Activated CD4-positive, alpha-beta T cell treated with anti-CD3 and anti-CD28 coated beads, Interleukin-2, amount 10 ng/mL, durations not matched to agents 7 days and 5 days (primary cell): ENCODE data around the gene SPATA9. TPM values are rescaled to one million over a fixed set of nuclear protein-coding genes. Genes with fewer than 3 reads are reported as not detected.
A peak's percentile ranks its signal among the peaks of the same experiment; 100 is the strongest.

Experiments used
- CTCF ChIA-PET: fragments of 350-600 bp; sonication (Branson Sonifier 250); formaldehyde crosslinking; loops from one replicate; lab custom pipeline; 2021; ENCODE audit warnings: antibody characterized with exemption; lab: Charles Lee
- POLR2A ChIA-PET: fragments of 350-600 bp; sonication (Branson Sonifier 250); formaldehyde crosslinking; loops from one replicate; lab custom pipeline; 2021; ENCODE audit warnings: antibody characterized with exemption; lab: Charles Lee
- DNase-seq: peaks from one replicate; pipeline ENCODE4 v3.0.0-alpha.2; 2020
- H3K27ac Mint-ChIP-seq: one replicate; pipeline ENCODE4 v1.8.0; 2021; ENCODE audit warnings: mild to moderate bottlenecking, moderate library complexity, mixed read lengths
- H3K27me3 Mint-ChIP-seq: one replicate; pipeline ENCODE4 v1.8.0; 2021; ENCODE audit warnings: mixed read lengths
- H3K36me3 Mint-ChIP-seq: one replicate; pipeline ENCODE4 v1.8.0; 2021; ENCODE audit warnings: low read depth, mixed read lengths
- H3K4me1 Mint-ChIP-seq: one replicate; pipeline ENCODE4 v1.8.0; 2021; ENCODE audit warnings: mixed read lengths
- H3K4me3 Mint-ChIP-seq: one replicate; pipeline ENCODE4 v1.8.0; 2021; ENCODE audit warnings: mild to moderate bottlenecking, moderate library complexity, mixed read lengths
- H3K9me3 Mint-ChIP-seq: one replicate; pipeline ENCODE4 v1.8.0; 2021; ENCODE audit warnings: mixed read lengths
- total RNA-seq, 2 experiments: library from RNA; stranded (reverse); gene quantifications; one replicate each; pipeline ENCODE4 v1.2.3, GENCODE V29; 2021

SPATA9 gene, protein sequence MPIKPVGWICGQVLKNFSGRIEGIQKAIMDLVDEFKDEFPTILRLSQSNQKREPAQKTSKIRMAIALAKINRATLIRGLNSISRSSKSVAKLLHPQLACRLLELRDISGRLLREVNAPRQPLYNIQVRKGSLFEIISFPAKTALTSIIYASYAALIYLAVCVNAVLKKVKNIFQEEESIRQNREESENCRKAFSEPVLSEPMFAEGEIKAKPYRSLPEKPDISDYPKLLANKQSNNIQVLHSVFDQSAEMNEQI
- not detected for total RNA-seq

DNA sequence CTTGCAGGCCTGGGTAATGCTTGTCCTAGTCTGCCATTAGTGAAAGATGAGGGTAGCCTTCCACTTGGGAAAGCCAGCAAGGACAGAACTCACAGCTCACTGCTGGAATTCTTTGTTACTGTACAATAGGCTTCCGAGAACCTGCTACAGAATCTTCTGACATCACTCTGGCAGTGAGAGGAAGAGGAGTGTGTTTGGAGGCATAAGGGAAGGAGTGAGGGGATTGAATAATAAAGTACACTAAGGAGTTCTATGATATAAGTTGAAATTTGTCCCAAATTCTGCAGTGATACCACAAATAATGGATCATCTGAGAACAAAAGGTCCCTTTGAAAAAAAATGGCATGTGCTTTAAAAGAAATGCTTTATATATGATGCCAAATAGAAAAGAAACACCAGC is at the start of gene SPATA9:
Gene SPATA9 (minus strand): TSS at position 101 of the 400 bp plus-strand sequence. CDS start 137 bp downstream, outside the sequence.
- no peak for DNase-seq
- CTCF ChIA-PET = no interaction called here
- no peaks in the 10 kb centered on the region for H3K9me3 Mint-ChIP-seq
- no peaks in the 10 kb centered on the region for H3K36me3 Mint-ChIP-seq
- H3K4me1 Mint-ChIP-seq = no peaks in the 10 kb centered on the region
- peaks cover 25% of the 10 kb centered on the region for H3K27me3 Mint-ChIP-seq
- H3K4me3 Mint-ChIP-seq = no peak within 1 kb of the TSS
- POLR2A ChIA-PET = no interaction called here
- no peak within 1 kb of the TSS for H3K27ac Mint-ChIP-seq

DNA sequence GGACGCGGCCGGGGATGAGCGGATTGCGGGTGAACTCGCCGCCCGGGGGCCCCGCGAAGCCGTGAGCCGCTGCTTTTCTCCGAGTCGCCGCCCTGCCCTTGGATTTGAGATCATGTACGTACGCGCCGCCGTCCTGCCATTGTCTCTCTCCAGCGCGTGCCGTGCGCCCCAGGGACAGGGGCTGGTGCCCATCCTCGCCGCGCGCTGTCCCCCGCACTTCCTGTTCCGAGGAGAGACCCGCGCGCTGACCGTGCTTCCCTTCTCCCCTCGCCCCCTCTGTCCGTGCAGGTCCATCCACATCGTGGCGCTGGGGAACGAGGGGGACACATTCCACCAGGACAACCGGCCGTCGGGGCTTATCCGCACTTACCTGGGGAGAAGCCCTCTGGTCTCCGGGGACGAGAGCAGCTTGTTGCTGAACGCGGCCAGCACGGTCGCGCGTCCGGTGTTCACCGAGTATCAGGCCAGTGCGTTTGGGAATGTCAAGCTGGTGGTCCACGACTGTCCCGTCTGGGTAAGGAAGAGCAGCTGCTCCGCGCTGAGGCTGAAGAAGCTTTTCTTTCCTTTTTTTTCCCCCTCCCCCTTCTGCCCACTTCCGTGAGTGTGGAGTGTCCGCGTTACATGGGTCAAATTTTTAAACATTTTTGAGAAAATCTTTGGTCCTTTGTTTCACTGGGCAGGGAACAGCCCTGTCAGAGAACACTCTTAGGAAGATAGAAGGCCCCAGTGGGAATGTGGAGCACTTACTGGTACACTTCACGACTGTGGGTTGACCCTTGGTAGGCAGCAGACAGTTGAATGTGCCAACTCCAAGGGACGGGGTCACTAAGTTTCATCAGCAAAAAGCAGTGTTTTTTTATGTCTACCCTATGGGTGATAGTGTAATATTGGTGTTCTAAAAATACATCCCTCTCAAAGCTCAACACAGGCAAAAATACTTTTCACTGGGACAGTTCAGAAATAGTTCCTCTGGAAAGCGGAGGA is 49.1 kb upstream of the SPATA9 start:
- Mint-ChIP-seq H3K9me3 (no peaks in the 10 kb centered on the region), H3K27me3 (peaks cover 46% of the 10 kb centered on the region), H3K4me3 (peak overlapping the region; percentile 74), H3K27ac (no peak overlapping the region), H3K4me1 (peaks cover 42% of the 10 kb centered on the region), H3K36me3 (no peaks in the 10 kb centered on the region)
- ChIA-PET CTCF (interaction anchor here (1.0 to 1.4 kb wide), 2 partner anchors 10 to 30 kb away, joined by 3 read pairs; no protein-coding TSS in a partner anchor), POLR2A (no interaction called here)
- peak; percentile 41 for DNase-seq

DNA sequence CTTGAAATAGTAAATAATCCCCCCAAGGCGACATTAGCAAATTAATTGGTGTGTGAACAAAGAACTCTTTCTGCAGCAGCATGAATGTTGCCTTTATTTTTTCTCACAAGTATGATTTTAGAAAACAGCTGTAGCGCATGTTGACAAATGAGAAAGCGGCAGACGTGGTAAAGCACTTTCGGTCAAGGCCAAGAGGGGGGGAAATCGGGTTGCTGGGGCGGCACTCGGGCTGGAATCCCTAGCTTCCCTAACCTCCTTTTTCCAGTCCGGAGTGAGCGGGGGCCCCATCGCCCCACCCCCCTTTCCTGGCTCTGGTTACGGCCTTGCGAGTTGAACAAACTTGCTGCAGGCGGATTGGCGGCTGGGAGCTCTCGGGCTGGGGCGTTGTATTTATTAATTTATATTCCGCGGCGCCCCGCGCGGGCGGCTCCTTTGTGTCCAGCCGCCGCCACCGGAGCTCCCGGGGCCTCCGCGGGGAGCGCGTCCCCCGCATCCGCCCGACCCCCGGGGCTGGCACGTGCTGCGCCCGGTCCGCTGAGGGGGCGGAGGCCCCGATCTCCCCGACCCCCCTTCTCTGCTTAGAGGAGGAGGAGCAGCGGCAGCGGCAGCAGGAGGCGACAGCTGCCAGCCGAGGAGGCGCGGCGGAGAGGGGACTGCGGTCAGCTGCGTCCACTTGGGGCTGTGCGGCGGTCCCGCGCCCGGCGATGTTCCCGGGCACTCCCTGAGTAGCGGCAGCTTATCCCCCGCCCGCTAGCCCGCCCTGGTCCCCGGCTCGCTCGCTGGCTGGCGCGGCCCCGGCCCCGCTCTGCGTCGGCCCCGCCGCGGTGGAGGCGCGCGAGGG is 48.2 kb upstream of the SPATA9 start, which contains the start of gene RHOBTB3:
Gene RHOBTB3 (plus strand): TSS at position 607 of the 841 bp plus-strand sequence. CDS start 347 bp downstream, outside the sequence.
- peak within 1 kb of the TSS; percentile 74 for H3K4me3 Mint-ChIP-seq
- peaks cover 44% of the 10 kb centered on the region for H3K27me3 Mint-ChIP-seq
- no peak within 1 kb of the TSS for H3K27ac Mint-ChIP-seq
- H3K4me1 Mint-ChIP-seq = peaks cover 49% of the 10 kb centered on the region
- H3K9me3 Mint-ChIP-seq = no peaks in the 10 kb centered on the region
- POLR2A ChIA-PET = no interaction called here
- DNase-seq = peak; percentile 26
- CTCF ChIA-PET = interaction anchor here (1.5 kb wide), 1 partner anchor 13 kb away, joined by 3 read pairs; no protein-coding TSS in a partner anchor
- no peaks in the 10 kb centered on the region for H3K36me3 Mint-ChIP-seq

DNA sequence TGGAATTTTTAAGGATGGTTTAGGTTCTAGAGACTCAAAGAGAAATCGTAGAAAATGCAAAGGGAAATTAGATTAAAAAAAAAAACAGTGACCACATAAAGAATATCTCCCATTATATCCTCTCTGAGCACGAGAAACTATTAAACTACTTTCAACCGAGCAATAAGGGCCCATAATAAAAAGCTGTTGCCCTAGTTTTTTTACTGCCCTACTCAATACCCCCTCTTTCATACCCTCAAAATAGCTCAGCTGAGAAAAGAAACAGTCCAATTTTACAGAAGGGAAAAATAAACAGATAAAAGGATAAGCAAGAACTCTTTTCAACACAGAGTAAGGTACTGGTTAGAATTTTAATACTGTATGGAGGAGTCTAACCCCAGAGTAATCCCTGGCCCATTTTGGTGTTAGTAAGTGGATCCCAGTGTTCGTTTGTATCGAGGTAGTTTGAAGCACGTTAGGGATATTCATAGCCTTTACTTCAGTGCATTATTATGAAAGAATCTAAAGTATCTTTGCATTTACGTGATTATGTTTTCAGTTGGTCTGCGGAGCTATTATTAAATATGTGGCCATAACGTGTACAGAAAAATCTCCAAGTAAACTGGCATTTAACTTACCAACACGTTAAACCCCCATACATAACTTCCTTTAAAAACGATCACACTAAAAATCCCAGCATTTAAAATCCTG is 47.4 kb upstream of the SPATA9 start:
- Mint-ChIP-seq H3K4me1 (peaks cover 50% of the 10 kb centered on the region), H3K27ac (no peak overlapping the region), H3K36me3 (no peaks in the 10 kb centered on the region), H3K9me3 (no peaks in the 10 kb centered on the region), H3K4me3 (peak overlapping the region; percentile 65), H3K27me3 (peaks cover 41% of the 10 kb centered on the region)
- no peak for DNase-seq
- CTCF ChIA-PET = interaction anchor here (0.7 to 1.5 kb wide), 3 partner anchors 12 to 142 kb away, joined by 3 read pairs; no protein-coding TSS in a partner anchor
- POLR2A ChIA-PET = no interaction called here

DNA sequence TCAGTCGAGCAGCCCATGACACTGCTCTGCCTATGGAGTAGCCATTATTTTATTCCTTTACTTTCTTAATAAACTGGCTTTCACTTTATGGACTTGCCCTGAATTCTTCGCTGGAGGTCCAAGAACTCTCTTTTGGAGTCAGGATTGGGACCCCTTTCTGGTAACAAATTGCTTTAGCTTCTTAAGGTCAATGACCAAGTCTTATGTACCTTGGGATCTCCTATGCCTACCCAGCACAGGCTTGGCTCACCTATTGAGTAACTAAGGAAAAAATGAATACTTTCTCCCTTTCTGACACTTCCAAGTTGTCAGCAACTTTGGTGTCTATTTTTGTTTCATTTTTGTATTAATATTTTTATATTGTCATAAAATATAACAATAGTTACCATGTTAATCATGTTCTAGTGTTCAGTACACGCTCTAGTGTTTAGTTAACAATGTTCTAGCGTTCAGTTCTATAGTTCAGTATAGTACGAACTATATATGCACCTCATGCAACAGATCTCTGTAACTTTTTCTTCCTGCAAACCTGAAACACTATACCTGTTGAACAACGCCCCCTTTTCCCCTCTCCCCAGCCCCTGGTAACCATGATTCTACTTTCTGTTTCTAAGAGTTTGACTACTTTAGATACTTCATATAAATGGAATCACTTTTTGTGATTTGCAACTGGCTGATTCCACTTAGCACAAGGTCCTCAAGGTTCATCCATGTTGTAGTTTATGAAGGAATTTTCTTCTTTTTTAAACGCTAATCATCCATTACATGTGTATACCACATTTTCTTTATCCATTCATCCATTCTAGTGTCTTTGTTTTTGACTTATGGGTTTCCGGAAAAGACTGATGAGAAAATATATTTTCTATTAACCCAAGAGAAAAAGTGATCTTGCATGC is 46.6 kb upstream of the SPATA9 start:
- Mint-ChIP-seq H3K27ac (no peak overlapping the region), H3K4me3 (no peak overlapping the region), H3K9me3 (no peaks in the 10 kb centered on the region), H3K36me3 (no peaks in the 10 kb centered on the region), H3K27me3 (peaks cover 35% of the 10 kb centered on the region), H3K4me1 (peaks cover 51% of the 10 kb centered on the region)
- ChIA-PET POLR2A (no interaction called here), CTCF (interaction anchor here (0.7 to 1.5 kb wide), 3 partner anchors 11 to 141 kb away, joined by 3 read pairs; no protein-coding TSS in a partner anchor)
- no peak for DNase-seq

DNA sequence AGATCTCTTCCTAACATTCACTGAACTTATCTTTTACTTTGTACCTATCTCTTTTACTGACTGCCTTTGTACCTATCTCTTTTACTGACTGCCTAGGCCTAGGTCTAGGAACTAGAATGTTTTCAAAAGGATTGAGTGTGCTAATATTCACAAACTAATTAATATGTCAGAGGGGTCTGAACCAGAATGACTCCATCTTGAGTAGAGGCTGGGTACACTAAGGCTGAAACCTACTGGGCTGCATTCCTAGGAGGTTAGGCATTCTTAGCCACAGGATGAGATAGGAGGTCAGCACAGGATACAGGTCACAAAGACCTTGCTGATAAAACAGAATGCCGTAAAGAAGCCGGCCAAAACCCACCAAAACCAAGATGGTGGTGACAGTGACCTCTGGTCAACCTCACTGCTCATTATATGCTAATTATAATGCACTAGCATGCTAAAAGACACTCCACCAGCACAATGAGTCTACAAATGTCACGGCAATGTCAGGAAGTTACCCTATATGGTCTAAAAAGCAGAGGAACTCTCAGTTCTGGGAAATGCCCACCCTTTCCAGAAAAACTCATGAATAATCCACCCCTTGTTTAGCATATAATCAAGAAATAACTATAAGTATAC is 45.8 kb upstream of the SPATA9 start:
- Mint-ChIP-seq H3K36me3 (no peaks in the 10 kb centered on the region), H3K4me1 (peaks cover 53% of the 10 kb centered on the region), H3K27me3 (peaks cover 33% of the 10 kb centered on the region), H3K27ac (no peak overlapping the region), H3K9me3 (no peaks in the 10 kb centered on the region), H3K4me3 (no peak overlapping the region)
- CTCF ChIA-PET = interaction anchor here (1.2 kb wide), 2 partner anchors 13 to 31 kb away, joined by 3 read pairs; no protein-coding TSS in a partner anchor
- DNase-seq = no peak
- POLR2A ChIA-PET = no interaction called here

DNA sequence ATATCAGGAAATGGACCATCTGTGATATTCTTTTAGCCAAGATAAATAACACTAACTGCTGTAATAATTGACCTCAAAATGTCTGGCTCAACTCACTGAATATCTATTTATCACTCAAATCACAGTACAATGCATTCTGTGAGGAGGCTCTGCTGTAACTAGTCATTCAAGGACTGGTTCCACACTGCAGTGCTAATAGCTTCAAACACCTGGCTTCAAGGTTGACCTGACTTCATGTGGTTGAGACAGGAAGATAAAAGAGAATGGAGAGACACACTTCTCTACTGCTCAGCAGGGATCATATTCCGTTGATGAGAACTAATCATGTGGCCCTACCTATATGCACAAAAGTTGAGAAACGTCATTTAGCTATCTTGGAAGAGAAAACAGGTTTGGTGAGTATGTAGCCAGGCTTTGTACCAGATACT is 45.0 kb upstream of the SPATA9 start:
- peaks cover 25% of the 10 kb centered on the region for H3K27me3 Mint-ChIP-seq
- CTCF ChIA-PET = interaction anchor here (0.8 to 1.6 kb wide), 4 partner anchors 13 to 63 kb away, joined by 3 read pairs; no protein-coding TSS in a partner anchor
- H3K4me1 Mint-ChIP-seq = peaks cover 55% of the 10 kb centered on the region
- H3K9me3 Mint-ChIP-seq = no peaks in the 10 kb centered on the region
- no peak overlapping the region for H3K4me3 Mint-ChIP-seq
- H3K36me3 Mint-ChIP-seq = no peaks in the 10 kb centered on the region
- POLR2A ChIA-PET = no interaction called here
- no peak overlapping the region for H3K27ac Mint-ChIP-seq
- DNase-seq = no peak

DNA sequence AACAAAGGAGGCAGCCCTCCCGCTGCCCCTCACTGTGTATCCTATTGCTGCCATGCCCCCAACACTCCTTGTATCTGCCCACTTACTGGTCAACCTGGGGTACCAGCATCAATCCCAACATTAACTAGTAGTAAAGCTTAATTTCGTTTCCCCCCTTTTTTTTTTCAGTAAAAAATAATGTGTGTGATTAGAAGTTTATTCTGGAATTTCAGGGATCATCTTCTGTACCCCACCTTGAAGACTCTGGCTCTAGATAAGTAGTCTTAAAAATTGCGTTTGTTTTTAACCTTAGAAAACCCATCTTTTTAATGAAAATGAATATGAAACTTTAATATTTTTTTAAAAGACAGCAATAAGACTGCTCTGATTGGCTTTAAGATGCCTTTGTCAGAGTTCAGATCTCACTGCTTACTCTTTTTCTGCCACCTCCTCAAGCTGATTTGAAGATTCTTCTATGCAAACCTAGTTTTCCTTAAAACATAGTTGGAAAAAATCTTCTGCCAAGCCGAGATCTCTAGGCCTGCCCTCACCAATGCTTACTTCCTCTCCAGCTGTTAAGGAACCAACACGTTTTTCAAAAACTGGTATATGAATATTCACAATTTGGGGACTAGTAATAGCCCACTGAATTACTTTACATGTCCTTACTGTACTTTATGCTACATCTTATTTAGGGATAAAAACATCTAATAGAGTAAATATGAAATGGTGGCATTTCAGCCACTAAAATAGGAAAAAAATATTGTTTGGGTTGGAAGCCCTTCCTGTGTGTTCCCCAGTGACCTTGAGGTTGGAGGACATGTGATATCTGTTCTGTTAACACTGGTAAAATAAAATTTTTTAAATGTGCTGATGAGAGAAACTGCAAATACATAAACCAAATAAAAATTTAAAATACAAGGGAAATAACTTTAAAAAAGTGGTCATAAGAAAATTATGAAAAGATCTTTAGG is 44.3 kb upstream of the SPATA9 start:
- ChIA-PET CTCF (interaction anchor here (0.8 to 1.6 kb wide), 5 partner anchors 14 to 63 kb away, joined by 3 read pairs; no protein-coding TSS in a partner anchor), POLR2A (no interaction called here)
- no peaks in the 10 kb centered on the region for H3K9me3 Mint-ChIP-seq

DNA sequence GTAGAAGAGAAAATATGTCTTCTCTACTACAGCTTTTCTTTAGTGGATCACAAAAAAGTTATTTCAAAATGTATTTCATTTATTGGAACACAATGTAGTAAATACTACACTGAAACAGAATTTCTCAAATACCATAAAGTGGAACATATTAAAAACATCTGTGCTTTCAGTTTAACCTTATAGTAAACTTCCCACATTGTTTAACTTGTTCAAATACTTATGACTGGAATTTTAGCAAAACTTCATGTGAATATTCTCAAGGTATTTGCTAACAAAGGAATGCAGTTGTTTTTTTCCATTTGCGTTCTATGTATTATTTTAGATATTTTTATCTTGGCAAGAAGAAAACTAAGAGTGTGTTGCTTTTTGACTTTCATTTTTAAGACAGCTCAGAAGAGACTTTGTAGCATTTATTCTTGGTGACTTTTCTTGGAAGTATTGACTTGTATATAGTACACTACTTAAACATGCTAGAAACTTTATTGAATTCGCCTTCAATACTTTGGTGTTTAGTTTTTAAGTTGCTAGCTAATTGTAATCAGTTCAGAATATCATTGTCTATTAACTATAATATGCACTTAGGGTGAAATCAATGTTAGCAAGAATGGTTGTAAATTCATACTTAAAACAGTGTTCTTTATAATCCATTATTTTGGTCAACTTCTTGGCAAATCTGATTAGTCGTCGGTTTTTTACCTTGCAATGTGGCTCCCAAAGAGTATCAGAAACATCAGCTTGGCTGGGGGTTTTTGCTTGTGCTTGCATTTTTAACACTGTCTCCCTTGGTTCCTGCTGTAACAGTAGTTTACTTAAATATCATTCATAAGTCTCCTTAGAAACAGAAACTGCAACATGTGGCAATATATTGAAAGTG is 43.4 kb upstream of the SPATA9 start:
- Mint-ChIP-seq H3K27ac (no peak overlapping the region), H3K27me3 (peaks cover 14% of the 10 kb centered on the region), H3K4me3 (no peak overlapping the region), H3K36me3 (no peaks in the 10 kb centered on the region), H3K4me1 (peaks cover 46% of the 10 kb centered on the region), H3K9me3 (no peaks in the 10 kb centered on the region)
- CTCF ChIA-PET = interaction anchor here (0.9 to 1.2 kb wide), 3 partner anchors 8 to 18 kb away, joined by 3 to 4 read pairs (median 3); no protein-coding TSS in a partner anchor
- POLR2A ChIA-PET = no interaction called here
- no peak for DNase-seq

More for the DNA sequence above, 44.3 kb upstream of the SPATA9 start:
- H3K36me3 Mint-ChIP-seq = no peaks in the 10 kb centered on the region
- peaks cover 52% of the 10 kb centered on the region for H3K4me1 Mint-ChIP-seq
- H3K27ac Mint-ChIP-seq = no peak overlapping the region
- no peak overlapping the region for H3K4me3 Mint-ChIP-seq
- no peak for DNase-seq
- H3K27me3 Mint-ChIP-seq = peaks cover 20% of the 10 kb centered on the region
